H1 (cell line): Measurements from ENCODE around the gene FNDC3A. TPM values are rescaled to one million over a fixed set of nuclear protein-coding genes. Genes with fewer than 3 reads are reported as not detected.

Source experiments
- CTCF ChIA-PET: fragments of 300-600 bp; sonication (Branson Sonifier 250); formaldehyde crosslinking; loops from one replicate; lab custom pipeline; 2021; ENCODE audit not compliant: partially characterized antibody; lab: Charles Lee
- POLR2A ChIA-PET: fragments of 300-600 bp; sonication (Branson Sonifier 250); formaldehyde crosslinking; loops from one replicate; lab custom pipeline; 2021; ENCODE audit warnings: inconsistent platforms; ENCODE audit not compliant: partially characterized antibody; lab: Charles Lee
- DNase-seq, 2 experiments: peaks; one replicate each; pipeline versions ENCODE4 v3.0.0 to v3.0.0-alpha.2; 2010 to 2022; ENCODE audit warnings: low spot score in 2 of 2, low read depth in 1 of 2, mixed read lengths in 1 of 2
- FAIRE-seq: peaks from 2 replicates; lab custom pipeline; 2011; peaks lifted over from hg19 to GRCh38; lab: Jason Lieb, UNC
- H2AFZ ChIP-seq: 2 replicates; pipeline ENCODE4 v1.8.1; 2012; ENCODE audit warnings: low read length, inconsistent platforms
- H2AK5ac ChIP-seq: 2 replicates; pipeline ENCODE4 v1.6.1; 2013; ENCODE audit warnings: low read depth, low read length
- H2BK120ac ChIP-seq: replicated peaks from 2 replicates; pipeline ENCODE3; 2013; ENCODE audit warnings: low read depth, low read length, inconsistent platforms
- H2BK12ac ChIP-seq: 2 replicates; pipeline ENCODE4 v1.6.1; 2013; ENCODE audit warnings: low read depth, low read length
- H2BK15ac ChIP-seq: 2 replicates; pipeline ENCODE4 v1.6.1; 2013; ENCODE audit warnings: low read length
- H2BK20ac ChIP-seq: 2 replicates; pipeline ENCODE4 v1.6.1; 2013; ENCODE audit warnings: low read length
- H2BK5ac ChIP-seq: 2 replicates; pipeline ENCODE4 v1.6.1; 2013; ENCODE audit warnings: low read depth, low read length
- H3K14ac ChIP-seq: 2 replicates; pipeline ENCODE4 v1.6.1; 2013; ENCODE audit warnings: inconsistent platforms; ENCODE audit not compliant: insufficient read length
- H3K18ac ChIP-seq: 2 replicates; pipeline ENCODE4 v1.6.1; 2013; ENCODE audit warnings: low read length; ENCODE audit errors: extremely low read depth
- H3K23ac ChIP-seq: 2 replicates; pipeline ENCODE4 v1.6.1; 2013; ENCODE audit warnings: inconsistent platforms; ENCODE audit not compliant: insufficient read length
- H3K23me2 ChIP-seq: 2 replicates; pipeline ENCODE4 v1.6.1; 2013; ENCODE audit warnings: low read depth, low read length
- H3K27ac ChIP-seq: 2 replicates; pipeline ENCODE4 v1.6.1; 2011; ENCODE audit warnings: low read depth, low read length, inconsistent platforms
- H3K27me3 ChIP-seq, 4 experiments: replicated peaks in 1 of 4; 1 replicate in 1 of 4; 2 replicates in 3 of 4; pipeline versions ENCODE4 v1.6.1 to v1.8.1; 2011 to 2013; ENCODE audit warnings: low read length in 3 of 4, mild to moderate bottlenecking in 3 of 4, inconsistent platforms in 2 of 4, mixed read lengths in 2 of 4, moderate library complexity in 1 of 4; ENCODE audit not compliant: control insufficient read depth in 3 of 4, insufficient read depth in 3 of 4; ENCODE audit errors: extremely low read depth in 1 of 4
- H3K36me3 ChIP-seq, 4 experiments: 2 replicates each; pipeline versions ENCODE4 v1.6.1 to v1.8.1; 2011 to 2013; ENCODE audit warnings: mild to moderate bottlenecking in 4 of 4, low read length in 3 of 4, moderate library complexity in 2 of 4, control low read depth in 1 of 4, inconsistent platforms in 1 of 4; ENCODE audit not compliant: insufficient read depth in 4 of 4, control insufficient read depth in 2 of 4
- H3K4ac ChIP-seq: replicated peaks from 2 replicates; pipeline ENCODE3; 2013; ENCODE audit warnings: low read length, low read depth, mixed read lengths, inconsistent platforms; ENCODE audit not compliant: insufficient read length
- H3K4me1 ChIP-seq, 4 experiments: replicated peaks in 1 of 4; 1 replicate in 1 of 4; 2 replicates in 3 of 4; pipeline versions ENCODE4 v1.6.1 to v1.8.1; 2011 to 2013; ENCODE audit warnings: low read length in 3 of 4, inconsistent platforms in 2 of 4, mixed read lengths in 1 of 4; ENCODE audit not compliant: insufficient read depth in 4 of 4, control insufficient read depth in 3 of 4
- H3K4me2 ChIP-seq, 2 experiments: 2 replicates each; pipeline versions ENCODE4 v1.6.1 to v1.8.1; 2011 to 2013; ENCODE audit warnings: low read depth in 2 of 2, low read length in 2 of 2, control low read depth in 1 of 2, inconsistent platforms in 1 of 2, mild to moderate bottlenecking in 1 of 2; ENCODE audit not compliant: insufficient read depth in 1 of 2
- H3K4me3 ChIP-seq, 4 experiments: fragments of 200-600, 300-600 bp in 1 of 4; sonication (generic), shearing (Covaris generic), sonication (Bioruptor Twin) in 1 of 4; 2 replicates each; pipeline versions ENCODE4 v1.5.1 to v1.8.1; 2011 to 2016; ENCODE audit warnings: low read length in 4 of 4, low read depth in 3 of 4, control low read depth in 2 of 4, inconsistent platforms in 2 of 4, mild to moderate bottlenecking in 2 of 4, mixed read lengths in 1 of 4, moderate library complexity in 1 of 4; ENCODE audit not compliant: insufficient read depth in 2 of 4; ENCODE audit errors: extremely low read depth in 1 of 4
- H3K56ac ChIP-seq: replicated peaks from 2 replicates; pipeline ENCODE3; 2013; ENCODE audit warnings: low read depth, mild to moderate bottlenecking, mixed read lengths, low read length, inconsistent platforms; ENCODE audit not compliant: insufficient read length
- H3K79me1 ChIP-seq: 2 replicates; pipeline ENCODE4 v1.6.1; 2013; ENCODE audit warnings: low read depth, low read length, control low read depth
- H3K79me2 ChIP-seq, 2 experiments: 2 replicates each; pipeline versions ENCODE4 v1.6.1 to v1.8.1; 2012 to 2013; ENCODE audit warnings: low read length in 2 of 2, mild to moderate bottlenecking in 2 of 2, inconsistent platforms in 1 of 2; ENCODE audit not compliant: insufficient read depth in 2 of 2, control insufficient read depth in 1 of 2
- H3K9ac ChIP-seq, 4 experiments: replicated peaks in 1 of 4; 1 replicate in 1 of 4; 2 replicates in 3 of 4; pipeline versions ENCODE4 v1.6.1 to v1.8.1; 2011 to 2013; ENCODE audit warnings: low read depth in 3 of 4, low read length in 3 of 4, control low read depth in 2 of 4, mild to moderate bottlenecking in 2 of 4, moderate library complexity in 2 of 4, inconsistent platforms in 1 of 4; ENCODE audit errors: extremely low read depth in 1 of 4
- H3K9me3 ChIP-seq, 2 experiments: 2 replicates each; pipeline versions ENCODE4 v1.6.1 to v1.8.1; 2012 to 2013; ENCODE audit warnings: mild to moderate bottlenecking in 2 of 2, moderate library complexity in 2 of 2, control low read depth in 1 of 2, inconsistent platforms in 1 of 2, low read depth in 1 of 2, low read length in 1 of 2, mixed read lengths in 1 of 2; ENCODE audit not compliant: insufficient read depth in 2 of 2
- H4K20me1 ChIP-seq, 2 experiments: replicated peaks in 1 of 2; 2 replicates each; pipeline versions ENCODE3 to v1.8.1; 2011 to 2013; ENCODE audit warnings: inconsistent platforms in 2 of 2, low read length in 2 of 2, mild to moderate bottlenecking in 1 of 2; ENCODE audit not compliant: insufficient read depth in 2 of 2, control insufficient read depth in 1 of 2
- H4K5ac ChIP-seq: 2 replicates; pipeline ENCODE4 v1.6.1; 2013; ENCODE audit warnings: low read length, low read depth, mixed read lengths, inconsistent platforms; ENCODE audit not compliant: insufficient read length
- H4K8ac ChIP-seq: 2 replicates; pipeline ENCODE4 v1.8.0; 2013; ENCODE audit warnings: mild to moderate bottlenecking, moderate library complexity, low read length, inconsistent platforms; ENCODE audit not compliant: insufficient read depth; ENCODE audit errors: extremely low read depth
- H4K91ac ChIP-seq: replicated peaks from 2 replicates; pipeline ENCODE3; 2013; ENCODE audit warnings: low read length, mixed read lengths, inconsistent platforms; ENCODE audit not compliant: insufficient read length
- ATF3 ChIP-seq: IDR thresholded peaks from 2 replicates; pipeline ENCODE4 v1.6.1; 2011; ENCODE audit warnings: low read depth, mild to moderate bottlenecking, low read length; ENCODE audit not compliant: insufficient read depth
- FOSL1 ChIP-seq: IDR thresholded peaks from 2 replicates; pipeline ENCODE4 v1.6.1; 2011; ENCODE audit warnings: mild to moderate bottlenecking, low read depth, low read length, moderate library complexity; ENCODE audit not compliant: insufficient read depth
- KDM1A ChIP-seq: fragments of 200-600, 300-600 bp; sonication (generic); IDR thresholded peaks from 2 replicates; pipeline ENCODE4 v1.7.1; 2016; ENCODE audit warnings: mild to moderate bottlenecking, low read length, borderline replicate concordance
- KDM4A ChIP-seq: IDR thresholded peaks from one replicate; pipeline ENCODE4 v1.7.1; 2012; ENCODE audit warnings: low read depth, mild to moderate bottlenecking, moderate library complexity, low read length, inconsistent platforms; ENCODE audit not compliant: severe bottlenecking
- MAFK ChIP-seq: IDR thresholded peaks from 2 replicates; pipeline ENCODE4 v1.6.1; 2012; ENCODE audit warnings: low read depth, mild to moderate bottlenecking, improper control_type of control experiment, low read length
- SP1 ChIP-seq: IDR thresholded peaks from 2 replicates; pipeline ENCODE4 v1.6.1; 2011; ENCODE audit warnings: low read depth, low read length
- SP4 ChIP-seq: IDR thresholded peaks from 2 replicates; pipeline ENCODE4 v1.6.1; 2012; ENCODE audit warnings: low read length, inconsistent platforms
- WGBS, 2 experiments: shearing (Covaris generic) in 1 of 2; methylation state at CpG; one replicate each; pipeline versions ENCODE4 v1.1.6 to v1.1.7; 2013 to 2015; ENCODE audit warnings: low lambda C conversion rate in 2 of 2, mixed read lengths in 2 of 2, inconsistent platforms in 1 of 2, low coverage in 1 of 2, missing lambda C conversion rate in 1 of 2; ENCODE audit not compliant: insufficient replicate concordance in 2 of 2, insufficient coverage in 1 of 2, insufficient read length in 1 of 2; ENCODE audit errors: extremely low coverage in 1 of 2, missing lambda C conversion rate in 1 of 2; 5-methylcytosine and 5-hydroxymethylcytosine counted together
- polyA plus RNA-seq, 7 experiments: library from polyadenylated mRNA; depleted of rRNA in 3 of 7; stranded (reverse) in 5 of 7; unstranded in 2 of 7; fragments of >200 nt in 5 of 7; fragments of 200-250 nt in 2 of 7; gene quantifications; 1 replicate in 5 of 7; 2 replicates in 1 of 7; 4 replicates in 1 of 7; pipeline versions ENCODE4 v1.2.1 to v1.2.3, GENCODE V29; 2011 to 2013; ENCODE audit warnings: missing spikeins in 2 of 7, mixed read lengths in 2 of 7
- total RNA-seq: library from RNA; stranded (reverse); fragmentation: NEBNext Ultra II Directional; extraction: Animal tissue kit (Norgen Biotek cat#: 25700); gene quantifications from 2 replicates; pipeline ENCODE4 v1.2.1, GENCODE V29; 2021

The FNDC3A gene
- total and polyA plus RNA-seq, 2 of the 8 experiments (the other 6 are each of a cell fraction or from before 2014, with no cell fraction given): 14.6 to 26.0 TPM

GRCh38 chr13:48954081-48954480, 21.6 kb upstream of the FNDC3A start:
- Histone ChIP-seq H4K20me1 (no peaks in the 10 kb centered on the region), H2AFZ (no peak overlapping the region), H3K27ac (no peak overlapping the region), H3K23ac (no peak overlapping the region), H2AK5ac (no peak overlapping the region), H4K91ac (no peak overlapping the region), H3K23me2 (no peaks in the 10 kb centered on the region), H3K27me3 (no peaks in the 10 kb centered on the region), H3K79me1 (no peaks in the 10 kb centered on the region), H3K4me2 (no peak overlapping the region), H3K4me1 (0 out of 7 replicates have a peak, but pooled peaks cover 0 to 2% (median 0%) of the 10 kb centered on the region in 4 experiments), H3K18ac (no peak overlapping the region), H3K56ac (no peak overlapping the region), H4K5ac (no peak overlapping the region), H2BK15ac (no peak overlapping the region), H3K79me2 (no peaks in the 10 kb centered on the region), H2BK5ac (no peak overlapping the region), H3K4ac (no peak overlapping the region), H2BK20ac (no peak overlapping the region), H2BK120ac (no peak overlapping the region), H3K9ac (no peak overlapping the region), H2BK12ac (no peak overlapping the region), H3K4me3 (no peak overlapping the region), H3K36me3 (no peaks in the 10 kb centered on the region), H3K9me3 (no peaks in the 10 kb centered on the region), H4K8ac (no peak overlapping the region), H3K14ac (no peak overlapping the region)
- no peak for DNase-seq
- no peak for FAIRE-seq
- TF ChIP-seq SP1: no peak
- no peak for TF ChIP-seq KDM1A
- no peak for TF ChIP-seq KDM4A
- TF ChIP-seq FOSL1: no peak
- TF ChIP-seq ATF3: no peak
- TF ChIP-seq SP4: no peak
- TF ChIP-seq MAFK: no peak
- ChIA-PET CTCF (no interaction called here), POLR2A (no interaction called here)
- WGBS, 2 experiments: 89% methylated on average over 6 of the region's 6 CpGs; no CpG with 5 or more reads in 1 of the 2 experiments
